Measurements from ENCODE around the gene GPHN.
"Not testable (repeated sequence)": the region's sequence is repeated elsewhere in the genome, so short reads cannot be mapped to it uniquely, and the experiment has no call there.

GPHN gene

GRCh38 chr14:66972469-66972868 lies 464.5 kb downstream of the GPHN start:
- DNase-seq, result no peak

GRCh38 chr14:66974397-66975025 lies 466.6 kb downstream of the GPHN start:
- DNase-seq, result no peak

GRCh38 chr14:66975251-66975650 lies 467.3 kb downstream of the GPHN start:
- DNase-seq, result no peak

GRCh38 chr14:66979101-66979974 lies 471.4 kb downstream of the GPHN start:
- no peak for DNase-seq

GRCh38 chr14:66982247-66982646 lies 474.3 kb downstream of the GPHN start:
- DNase-seq, result no peak

DNA sequence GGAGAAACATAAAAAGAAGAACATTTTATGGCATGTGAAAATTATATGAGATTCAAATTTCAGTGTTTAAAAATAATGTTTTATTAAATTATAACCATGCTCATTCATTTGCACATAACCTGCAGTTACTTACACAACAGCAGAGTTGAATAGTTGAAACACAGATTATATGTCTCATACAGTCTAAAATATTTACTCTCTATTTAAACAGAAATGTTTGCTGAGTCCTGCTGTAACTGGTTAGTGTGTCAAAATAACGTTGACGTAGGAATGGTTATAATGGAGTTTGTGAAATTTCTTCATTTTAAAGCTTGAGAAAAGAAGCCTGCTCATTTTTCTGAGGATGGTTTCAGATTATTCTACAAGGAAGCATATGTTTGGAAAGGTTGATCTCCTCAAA lies 484.8 kb downstream of the GPHN start:
- DNase-seq, result no peak

- DNase-seq, result no peak
These were observed 485.6 kb downstream of the GPHN start for GRCh38 chr14:66993512-66993911.

GRCh38 chr14:66998013-66998412 lies 490.1 kb downstream of the GPHN start:
- DNase-seq, result no peak

DNA sequence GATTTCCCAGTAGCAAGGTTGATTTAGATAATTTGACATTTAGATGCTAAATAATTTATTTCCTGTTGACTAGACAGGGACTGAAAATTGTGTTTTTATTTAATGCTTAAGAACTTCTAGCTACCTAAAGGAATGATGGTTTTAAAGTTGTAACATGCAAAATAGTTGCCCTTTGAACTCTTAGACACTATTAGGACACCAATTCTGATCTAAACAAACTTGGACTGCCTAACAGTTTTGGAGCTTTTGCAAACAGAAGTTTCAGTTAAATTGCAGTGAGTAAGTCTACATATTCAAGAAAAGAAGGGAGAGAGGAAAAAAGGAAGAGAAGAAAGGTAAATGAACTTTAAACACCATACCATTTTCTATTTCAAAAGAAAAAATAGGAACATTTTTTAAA lies 492.0 kb downstream of the GPHN start:
- DNase-seq, result no peak

DNA sequence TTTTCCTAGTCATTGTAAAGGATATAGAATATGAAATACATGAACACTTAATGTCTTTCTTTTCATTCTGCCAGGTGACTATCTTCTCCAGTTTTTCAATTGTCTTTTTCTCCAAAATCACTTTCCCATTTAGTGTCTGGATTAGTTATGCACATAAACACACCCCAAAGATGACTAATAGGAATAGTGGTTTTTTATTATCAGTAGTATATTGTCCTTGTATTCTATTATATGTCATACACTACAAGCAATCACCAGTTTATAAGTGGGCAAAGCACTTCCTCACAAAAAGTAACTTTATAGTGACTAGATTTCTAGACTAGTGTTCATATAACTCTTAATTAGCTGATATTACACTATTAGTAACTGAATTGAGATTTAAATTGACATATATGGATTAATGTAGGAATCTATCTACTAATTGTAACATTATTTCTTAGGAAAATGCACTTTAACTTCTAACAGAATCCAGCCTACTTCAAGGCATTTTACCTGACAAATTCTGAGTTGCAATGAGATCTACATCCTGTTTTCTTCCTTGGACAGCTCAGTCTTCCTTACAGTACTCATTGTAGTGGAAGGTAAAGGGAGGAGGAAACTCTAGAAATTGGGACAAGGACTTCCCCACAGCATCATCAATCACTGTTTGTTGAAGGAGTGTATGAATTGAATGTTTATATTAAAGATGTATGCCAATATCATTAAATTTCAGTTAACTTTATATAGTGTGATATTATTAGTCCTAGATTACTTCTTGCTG lies 495.2 kb downstream of the GPHN start:
- DNase-seq, result no peak

DNA sequence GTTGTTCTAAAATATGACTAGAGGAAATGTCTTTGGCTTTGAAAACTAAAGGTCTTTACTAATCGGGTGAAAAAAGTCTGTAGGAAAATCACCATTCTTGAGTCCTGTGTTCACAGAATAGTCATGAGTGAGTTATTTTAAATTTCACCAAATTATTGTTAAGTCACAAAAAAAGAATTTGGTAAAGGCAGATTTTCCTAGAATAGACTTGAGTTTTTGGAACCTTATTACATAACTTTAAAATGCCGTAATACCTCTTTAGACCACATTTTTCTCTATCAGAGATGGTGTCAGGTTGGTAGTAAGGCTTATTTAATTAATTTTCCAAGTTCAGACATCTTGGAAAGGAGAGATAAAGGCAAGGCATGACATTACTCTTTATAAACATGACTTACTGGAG lies 496.6 kb downstream of the GPHN start:
- DNase-seq, result no peak

DNA sequence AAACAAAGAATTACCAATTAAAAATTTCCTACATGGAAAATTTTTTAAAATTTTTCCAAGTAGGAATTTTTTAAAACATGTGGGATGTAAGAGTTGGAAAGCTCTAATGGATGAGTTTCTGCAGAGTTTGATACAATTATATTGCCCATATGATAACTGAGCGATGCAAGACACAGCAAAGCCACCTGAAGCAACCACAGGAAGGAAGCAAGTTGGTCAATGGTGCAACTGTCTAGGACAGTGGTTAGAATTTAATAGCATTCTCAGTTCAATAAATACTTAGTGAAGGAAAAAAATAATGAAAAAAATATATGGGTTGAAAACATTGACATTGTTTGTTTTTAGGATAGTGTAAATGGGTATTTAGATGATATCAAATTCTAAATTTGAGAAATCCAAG lies 502.7 kb downstream of the GPHN start:
- no peak for DNase-seq

- DNase-seq, result no peak
These were observed 508.9 kb downstream of the GPHN start for GRCh38 chr14:67016856-67017255.

GRCh38 chr14:67018720-67019119 lies 510.8 kb downstream of the GPHN start:
- no peak for DNase-seq

DNA sequence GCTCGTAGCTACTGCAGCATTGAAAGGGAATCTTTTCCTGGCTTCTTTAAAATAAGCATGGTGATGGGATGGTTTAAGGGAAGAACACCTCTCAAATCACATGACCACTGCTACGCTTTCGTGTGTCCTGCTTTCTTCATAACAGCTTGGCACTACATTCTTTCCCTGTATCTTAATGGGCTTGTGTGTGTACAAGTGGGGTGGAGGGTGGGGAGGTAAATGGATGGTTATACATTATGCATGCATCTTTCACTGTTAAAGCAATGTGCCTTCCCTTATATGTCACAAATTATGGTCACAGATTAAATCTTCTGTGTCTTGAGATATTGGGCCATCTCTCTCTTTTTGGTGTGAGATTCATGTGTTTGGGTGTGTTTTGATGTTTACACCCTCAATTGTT lies 511.8 kb downstream of the GPHN start:
- no peak for DNase-seq

GRCh38 chr14:67031920-67032774 lies 524.2 kb downstream of the GPHN start:
- no peak for DNase-seq

DNA sequence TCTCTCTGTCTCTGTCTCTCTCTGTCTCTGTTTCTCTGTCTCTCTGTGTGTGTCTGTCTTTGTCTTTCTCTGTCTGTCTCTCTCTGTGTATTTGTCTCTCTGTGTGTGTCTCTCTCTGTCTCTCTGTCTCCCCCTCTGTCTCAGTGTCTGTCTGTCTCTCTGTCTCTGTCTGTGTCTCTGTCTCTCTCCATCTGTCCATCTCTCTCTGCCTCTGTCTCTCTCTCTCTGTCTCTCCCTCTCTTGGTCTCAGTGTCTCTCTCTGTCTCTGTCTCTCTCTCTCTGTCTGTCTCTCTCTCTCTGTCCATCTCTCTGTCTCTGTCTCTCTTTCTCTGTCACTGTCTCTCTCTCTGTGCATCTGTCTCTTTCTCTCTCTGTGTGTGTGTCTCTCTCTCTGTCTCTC lies 537.5 kb downstream of the GPHN start:
- no peak for DNase-seq

DNA sequence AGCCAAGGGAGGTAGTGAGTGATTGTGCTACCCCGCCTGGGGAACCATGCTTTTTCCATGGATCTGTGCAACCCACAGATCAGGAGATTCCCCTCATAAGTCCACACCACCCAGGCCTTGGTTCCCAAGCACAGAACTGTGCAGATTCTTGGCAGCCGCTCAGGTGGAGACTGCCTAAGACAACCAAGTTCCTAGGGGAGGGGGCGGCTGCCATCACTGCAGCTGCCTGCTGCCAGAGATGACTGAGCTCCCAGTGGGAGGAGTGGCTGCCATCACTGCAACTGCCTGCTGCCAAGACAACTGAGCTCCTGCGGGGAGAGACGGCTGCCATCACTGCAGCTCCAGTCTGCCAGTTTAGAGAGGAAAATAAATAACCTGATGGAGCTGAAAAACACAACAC lies 542.9 kb downstream of the GPHN start:
- DNase-seq, result no peak

GRCh38 chr14:67056684-67057083 lies 548.7 kb downstream of the GPHN start:
- DNase-seq, result no peak

DNA sequence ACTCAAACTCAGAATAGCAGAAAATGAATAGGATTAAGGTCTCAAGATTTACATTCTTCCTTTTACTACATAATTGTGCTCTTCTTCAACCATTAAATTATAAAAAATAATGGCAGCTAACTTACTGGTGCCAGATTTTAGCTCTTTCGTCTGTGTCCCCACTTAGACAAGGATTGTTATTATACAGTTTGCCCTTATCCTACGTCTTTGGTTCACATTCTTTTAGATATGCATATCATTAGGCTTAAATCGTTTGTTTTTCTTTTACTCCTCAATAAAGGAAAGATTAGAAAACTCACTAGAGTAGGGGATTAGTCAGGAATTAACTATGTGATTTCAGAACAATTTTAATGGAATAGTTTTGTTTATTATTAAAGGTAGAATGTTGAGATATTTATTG lies 551.6 kb downstream of the GPHN start:
- DNase-seq, result no peak

GRCh38 chr14:67060546-67060945 lies 552.6 kb downstream of the GPHN start:
- DNase-seq, result no peak

- not testable (repeated sequence) for DNase-seq
These were observed 559.3 kb downstream of the GPHN start for GRCh38 chr14:67067070-67067814.
